H1 (cell line): ENCODE data around the gene EMID1. TPM values are rescaled to one million over a fixed set of nuclear protein-coding genes. Genes with fewer than 3 reads are reported as not detected.

Experiments used
- CTCF ChIA-PET: fragments of 300-600 bp; sonication (Branson Sonifier 250); formaldehyde crosslinking; loops from one replicate; lab custom pipeline; 2021; ENCODE audit not compliant: partially characterized antibody; lab: Charles Lee
- POLR2A ChIA-PET: fragments of 300-600 bp; sonication (Branson Sonifier 250); formaldehyde crosslinking; loops from one replicate; lab custom pipeline; 2021; ENCODE audit warnings: inconsistent platforms; ENCODE audit not compliant: partially characterized antibody; lab: Charles Lee
- DNase-seq, 2 experiments: peaks; one replicate each; pipeline versions ENCODE4 v3.0.0 to v3.0.0-alpha.2; 2010 to 2022; ENCODE audit warnings: low spot score in 2 of 2, low read depth in 1 of 2, mixed read lengths in 1 of 2
- FAIRE-seq: peaks from 2 replicates; lab custom pipeline; 2011; peaks lifted over from hg19 to GRCh38; lab: Jason Lieb, UNC
- H2AFZ ChIP-seq: 2 replicates; pipeline ENCODE4 v1.8.1; 2012; ENCODE audit warnings: low read length, inconsistent platforms
- H2AK5ac ChIP-seq: 2 replicates; pipeline ENCODE4 v1.6.1; 2013; ENCODE audit warnings: low read depth, low read length
- H2BK120ac ChIP-seq: replicated peaks from 2 replicates; pipeline ENCODE3; 2013; ENCODE audit warnings: low read depth, low read length, inconsistent platforms
- H2BK12ac ChIP-seq: 2 replicates; pipeline ENCODE4 v1.6.1; 2013; ENCODE audit warnings: low read depth, low read length
- H2BK15ac ChIP-seq: 2 replicates; pipeline ENCODE4 v1.6.1; 2013; ENCODE audit warnings: low read length
- H2BK20ac ChIP-seq: 2 replicates; pipeline ENCODE4 v1.6.1; 2013; ENCODE audit warnings: low read length
- H2BK5ac ChIP-seq: 2 replicates; pipeline ENCODE4 v1.6.1; 2013; ENCODE audit warnings: low read depth, low read length
- H3K14ac ChIP-seq: 2 replicates; pipeline ENCODE4 v1.6.1; 2013; ENCODE audit warnings: inconsistent platforms; ENCODE audit not compliant: insufficient read length
- H3K18ac ChIP-seq: 2 replicates; pipeline ENCODE4 v1.6.1; 2013; ENCODE audit warnings: low read length; ENCODE audit errors: extremely low read depth
- H3K23ac ChIP-seq: 2 replicates; pipeline ENCODE4 v1.6.1; 2013; ENCODE audit warnings: inconsistent platforms; ENCODE audit not compliant: insufficient read length
- H3K23me2 ChIP-seq: 2 replicates; pipeline ENCODE4 v1.6.1; 2013; ENCODE audit warnings: low read depth, low read length
- H3K27ac ChIP-seq: 2 replicates; pipeline ENCODE4 v1.6.1; 2011; ENCODE audit warnings: low read depth, low read length, inconsistent platforms
- H3K27me3 ChIP-seq, 4 experiments: replicated peaks in 1 of 4; 1 replicate in 1 of 4; 2 replicates in 3 of 4; pipeline versions ENCODE4 v1.6.1 to v1.8.1; 2011 to 2013; ENCODE audit warnings: low read length in 3 of 4, mild to moderate bottlenecking in 3 of 4, inconsistent platforms in 2 of 4, mixed read lengths in 2 of 4, moderate library complexity in 1 of 4; ENCODE audit not compliant: control insufficient read depth in 3 of 4, insufficient read depth in 3 of 4; ENCODE audit errors: extremely low read depth in 1 of 4
- H3K36me3 ChIP-seq, 4 experiments: 2 replicates each; pipeline versions ENCODE4 v1.6.1 to v1.8.1; 2011 to 2013; ENCODE audit warnings: mild to moderate bottlenecking in 4 of 4, low read length in 3 of 4, moderate library complexity in 2 of 4, control low read depth in 1 of 4, inconsistent platforms in 1 of 4; ENCODE audit not compliant: insufficient read depth in 4 of 4, control insufficient read depth in 2 of 4
- H3K4ac ChIP-seq: replicated peaks from 2 replicates; pipeline ENCODE3; 2013; ENCODE audit warnings: low read length, low read depth, mixed read lengths, inconsistent platforms; ENCODE audit not compliant: insufficient read length
- H3K4me1 ChIP-seq, 4 experiments: replicated peaks in 1 of 4; 1 replicate in 1 of 4; 2 replicates in 3 of 4; pipeline versions ENCODE4 v1.6.1 to v1.8.1; 2011 to 2013; ENCODE audit warnings: low read length in 3 of 4, inconsistent platforms in 2 of 4, mixed read lengths in 1 of 4; ENCODE audit not compliant: insufficient read depth in 4 of 4, control insufficient read depth in 3 of 4
- H3K4me2 ChIP-seq, 2 experiments: 2 replicates each; pipeline versions ENCODE4 v1.6.1 to v1.8.1; 2011 to 2013; ENCODE audit warnings: low read depth in 2 of 2, low read length in 2 of 2, control low read depth in 1 of 2, inconsistent platforms in 1 of 2, mild to moderate bottlenecking in 1 of 2; ENCODE audit not compliant: insufficient read depth in 1 of 2
- H3K4me3 ChIP-seq, 4 experiments: fragments of 200-600, 300-600 bp in 1 of 4; sonication (generic), shearing (Covaris generic), sonication (Bioruptor Twin) in 1 of 4; 2 replicates each; pipeline versions ENCODE4 v1.5.1 to v1.8.1; 2011 to 2016; ENCODE audit warnings: low read length in 4 of 4, low read depth in 3 of 4, control low read depth in 2 of 4, inconsistent platforms in 2 of 4, mild to moderate bottlenecking in 2 of 4, mixed read lengths in 1 of 4, moderate library complexity in 1 of 4; ENCODE audit not compliant: insufficient read depth in 2 of 4; ENCODE audit errors: extremely low read depth in 1 of 4
- H3K56ac ChIP-seq: replicated peaks from 2 replicates; pipeline ENCODE3; 2013; ENCODE audit warnings: low read depth, mild to moderate bottlenecking, mixed read lengths, low read length, inconsistent platforms; ENCODE audit not compliant: insufficient read length
- H3K79me1 ChIP-seq: 2 replicates; pipeline ENCODE4 v1.6.1; 2013; ENCODE audit warnings: low read depth, low read length, control low read depth
- H3K79me2 ChIP-seq, 2 experiments: 2 replicates each; pipeline versions ENCODE4 v1.6.1 to v1.8.1; 2012 to 2013; ENCODE audit warnings: low read length in 2 of 2, mild to moderate bottlenecking in 2 of 2, inconsistent platforms in 1 of 2; ENCODE audit not compliant: insufficient read depth in 2 of 2, control insufficient read depth in 1 of 2
- H3K9ac ChIP-seq, 4 experiments: replicated peaks in 1 of 4; 1 replicate in 1 of 4; 2 replicates in 3 of 4; pipeline versions ENCODE4 v1.6.1 to v1.8.1; 2011 to 2013; ENCODE audit warnings: low read depth in 3 of 4, low read length in 3 of 4, control low read depth in 2 of 4, mild to moderate bottlenecking in 2 of 4, moderate library complexity in 2 of 4, inconsistent platforms in 1 of 4; ENCODE audit errors: extremely low read depth in 1 of 4
- H3K9me3 ChIP-seq, 2 experiments: 2 replicates each; pipeline versions ENCODE4 v1.6.1 to v1.8.1; 2012 to 2013; ENCODE audit warnings: mild to moderate bottlenecking in 2 of 2, moderate library complexity in 2 of 2, control low read depth in 1 of 2, inconsistent platforms in 1 of 2, low read depth in 1 of 2, low read length in 1 of 2, mixed read lengths in 1 of 2; ENCODE audit not compliant: insufficient read depth in 2 of 2
- H4K20me1 ChIP-seq, 2 experiments: replicated peaks in 1 of 2; 2 replicates each; pipeline versions ENCODE3 to v1.8.1; 2011 to 2013; ENCODE audit warnings: inconsistent platforms in 2 of 2, low read length in 2 of 2, mild to moderate bottlenecking in 1 of 2; ENCODE audit not compliant: insufficient read depth in 2 of 2, control insufficient read depth in 1 of 2
- H4K5ac ChIP-seq: 2 replicates; pipeline ENCODE4 v1.6.1; 2013; ENCODE audit warnings: low read length, low read depth, mixed read lengths, inconsistent platforms; ENCODE audit not compliant: insufficient read length
- H4K8ac ChIP-seq: 2 replicates; pipeline ENCODE4 v1.8.0; 2013; ENCODE audit warnings: mild to moderate bottlenecking, moderate library complexity, low read length, inconsistent platforms; ENCODE audit not compliant: insufficient read depth; ENCODE audit errors: extremely low read depth
- H4K91ac ChIP-seq: replicated peaks from 2 replicates; pipeline ENCODE3; 2013; ENCODE audit warnings: low read length, mixed read lengths, inconsistent platforms; ENCODE audit not compliant: insufficient read length
- BACH1 ChIP-seq: IDR thresholded peaks from 2 replicates; pipeline ENCODE4 v1.6.1; 2012; ENCODE audit warnings: low read length, improper control_type of control experiment
- BCL11A ChIP-seq, 2 experiments: IDR thresholded peaks; one replicate each; pipeline ENCODE4 v1.6.1; 2011; ENCODE audit warnings: low read depth in 2 of 2, low read length in 2 of 2, mild to moderate bottlenecking in 2 of 2
- CHD2 ChIP-seq: IDR thresholded peaks from 2 replicates; pipeline ENCODE4 v1.6.1; 2012; ENCODE audit warnings: low read length, improper control_type of control experiment
- GTF2F1 ChIP-seq: IDR thresholded peaks from 2 replicates; pipeline ENCODE4 v1.6.1; 2012; ENCODE audit warnings: low read depth, low read length, improper control_type of control experiment, borderline replicate concordance
- NANOG ChIP-seq: IDR thresholded peaks from 2 replicates; pipeline ENCODE4 v1.6.1; 2011; ENCODE audit warnings: low read length, low read depth, mild to moderate bottlenecking, inconsistent platforms; ENCODE audit not compliant: insufficient read depth, poor library complexity, severe bottlenecking
- POLR2A ChIP-seq, 2 experiments: IDR thresholded peaks; 1 replicate in 1 of 2; 2 replicates in 1 of 2; pipeline ENCODE4 v1.6.1; 2011; ENCODE audit warnings: low read depth in 2 of 2, low read length in 2 of 2, mild to moderate bottlenecking in 2 of 2; ENCODE audit errors: control extremely low read depth in 1 of 2
- RAD21 ChIP-seq, 2 experiments: IDR thresholded peaks in 1 of 2; conservative IDR thresholded peaks in 1 of 2; 2 replicates each; pipeline ENCODE4 v1.6.1; 2011; ENCODE audit warnings: low read depth in 2 of 2, low read length in 2 of 2, improper control_type of control experiment in 1 of 2, inconsistent platforms in 1 of 2, mild to moderate bottlenecking in 1 of 2, moderate library complexity in 1 of 2
- SIRT6 ChIP-seq: IDR thresholded peaks from one replicate; pipeline ENCODE4 v1.7.1; 2012; ENCODE audit warnings: low read length, inconsistent platforms
- SP1 ChIP-seq: IDR thresholded peaks from 2 replicates; pipeline ENCODE4 v1.6.1; 2011; ENCODE audit warnings: low read depth, low read length
- WGBS, 2 experiments: shearing (Covaris generic) in 1 of 2; methylation state at CpG; one replicate each; pipeline versions ENCODE4 v1.1.6 to v1.1.7; 2013 to 2015; ENCODE audit warnings: low lambda C conversion rate in 2 of 2, mixed read lengths in 2 of 2, inconsistent platforms in 1 of 2, low coverage in 1 of 2, missing lambda C conversion rate in 1 of 2; ENCODE audit not compliant: insufficient replicate concordance in 2 of 2, insufficient coverage in 1 of 2, insufficient read length in 1 of 2; ENCODE audit errors: extremely low coverage in 1 of 2, missing lambda C conversion rate in 1 of 2; 5-methylcytosine and 5-hydroxymethylcytosine counted together
- polyA plus RNA-seq, 7 experiments: library from polyadenylated mRNA; depleted of rRNA in 3 of 7; stranded (reverse) in 5 of 7; unstranded in 2 of 7; fragments of >200 nt in 5 of 7; fragments of 200-250 nt in 2 of 7; gene quantifications; 1 replicate in 5 of 7; 2 replicates in 1 of 7; 4 replicates in 1 of 7; pipeline versions ENCODE4 v1.2.1 to v1.2.3, GENCODE V29; 2011 to 2013; ENCODE audit warnings: missing spikeins in 2 of 7, mixed read lengths in 2 of 7
- total RNA-seq: library from RNA; stranded (reverse); fragmentation: NEBNext Ultra II Directional; extraction: Animal tissue kit (Norgen Biotek cat#: 25700); gene quantifications from 2 replicates; pipeline ENCODE4 v1.2.1, GENCODE V29; 2021
- TF ChIP-seq, protein P1 (sequence below), 3 experiments: IDR thresholded peaks; 1 replicate in 2 of 3; 2 replicates in 1 of 3; pipeline versions ENCODE4 v1.5.1 to v1.6.1; 2011; ENCODE audit warnings: low read length in 3 of 3, mild to moderate bottlenecking in 3 of 3, inconsistent platforms in 2 of 3, low read depth in 1 of 3, moderate library complexity in 1 of 3; ENCODE audit not compliant: insufficient read depth in 1 of 3; ENCODE audit errors: control extremely low read depth in 1 of 3

The EMID1 gene
- total and polyA plus RNA-seq, 2 of the 8 experiments (the other 6 are each of a cell fraction or from before 2014, with no cell fraction given), result 3.9 to 7.4 TPM

DNA sequence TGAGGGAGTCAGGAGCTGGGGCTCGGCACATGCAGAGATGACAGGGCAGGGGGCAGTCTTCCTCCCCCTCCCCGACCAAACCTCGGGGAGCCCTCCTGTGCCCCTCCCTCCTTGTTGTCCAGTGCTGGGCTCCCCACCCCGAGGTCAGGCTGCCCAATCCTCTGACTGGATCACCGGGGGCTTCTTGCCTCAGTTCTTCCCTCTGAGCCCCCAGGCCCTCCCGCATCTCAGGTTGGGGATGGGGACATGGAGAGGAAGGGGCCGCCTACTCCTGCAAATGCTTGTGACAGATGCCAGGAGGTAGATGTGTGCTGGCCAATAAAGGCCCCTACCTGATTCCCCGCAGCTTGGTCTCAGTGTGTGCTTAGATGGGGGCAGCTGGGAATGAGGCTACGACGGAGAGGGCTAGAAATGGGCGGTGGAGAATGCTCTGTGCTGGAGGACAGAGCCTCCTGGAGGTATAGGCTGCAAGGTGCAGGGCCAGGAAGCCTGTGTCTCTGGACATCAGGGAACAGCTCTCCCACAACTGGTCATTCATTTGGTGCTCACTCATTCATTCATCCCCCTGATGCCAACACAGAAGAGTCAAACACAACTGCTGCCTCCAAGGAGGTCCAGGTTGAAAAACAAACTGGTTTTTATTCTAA is 53.7 kb downstream of the EMID1 start:
- Histone ChIP-seq H3K14ac (no peak overlapping the region), H3K27ac (no peak overlapping the region), H2BK5ac (0 out of 2 replicates have a peak overlapping the region, but pooled peaks have one; percentile 24), H3K4me3 (no peak overlapping the region), H3K4me1 (no peaks in the 10 kb centered on the region; a peak in 1 of 7 replicates), H2BK20ac (no peak overlapping the region), H3K18ac (no peak overlapping the region), H2BK15ac (no peak overlapping the region), H3K4ac (no peak overlapping the region), H3K9ac (no peak overlapping the region), H3K23me2 (no peaks in the 10 kb centered on the region), H3K79me2 (no peaks in the 10 kb centered on the region), H4K8ac (no peak overlapping the region), H3K27me3 (no peaks in the 10 kb centered on the region), H4K5ac (no peak overlapping the region), H2BK120ac (no peak overlapping the region), H4K91ac (peak overlapping the region; percentile 47), H3K4me2 (no peak overlapping the region), H3K56ac (no peak overlapping the region), H2AK5ac (no peak overlapping the region), H3K9me3 (no peaks in the 10 kb centered on the region), H3K36me3 (peaks cover 0 to 20% (median 6%) of the 10 kb centered on the region in 4 experiments; a peak in 6 of 8 replicates), H3K79me1 (peaks cover 3% of the 10 kb centered on the region; the same call in 1 of the 2 replicates), H2BK12ac (no peak overlapping the region), H4K20me1 (peaks cover 3 to 21% of the 10 kb centered on the region in 2 experiments), H2AFZ (no peak overlapping the region), H3K23ac (no peak overlapping the region)
- CTCF ChIA-PET, result interaction anchor here (1.0 to 1.9 kb wide), 11 partner anchors 10 to 65 kb away, joined by 3 to 8 read pairs (median 3); partner anchors contain the start of gene EMID1
- FAIRE-seq, result no peak
- POLR2A ChIA-PET, result interaction anchor here (0.9 to 8.6 kb wide), 12 partner anchors 10 to 58 kb away, joined by 3 to 139 read pairs (median 4); partner anchors contain the start of genes EMID1, EWSR1 and RHBDD3
- DNase-seq, result no peak
- WGBS, 2 experiments, result 80% methylated on average over 11 of the region's 11 CpGs; no CpG with 5 or more reads in 1 of the 2 experiments
- no peak for TF ChIP-seq SP1
- peak; percentile 39 to 52 for TF ChIP-seq RAD21 (IDR thresholded peaks at IDR 0.05 in 1 of 2, conservative IDR thresholded peaks at IDR 0.05 in 1 of 2; ENCODE audit: low read depth in 2 of 2, low read length in 2 of 2)
- TF ChIP-seq SIRT6, result no peak
- no peak for TF ChIP-seq GTF2F1
- TF ChIP-seq, protein P1, sequence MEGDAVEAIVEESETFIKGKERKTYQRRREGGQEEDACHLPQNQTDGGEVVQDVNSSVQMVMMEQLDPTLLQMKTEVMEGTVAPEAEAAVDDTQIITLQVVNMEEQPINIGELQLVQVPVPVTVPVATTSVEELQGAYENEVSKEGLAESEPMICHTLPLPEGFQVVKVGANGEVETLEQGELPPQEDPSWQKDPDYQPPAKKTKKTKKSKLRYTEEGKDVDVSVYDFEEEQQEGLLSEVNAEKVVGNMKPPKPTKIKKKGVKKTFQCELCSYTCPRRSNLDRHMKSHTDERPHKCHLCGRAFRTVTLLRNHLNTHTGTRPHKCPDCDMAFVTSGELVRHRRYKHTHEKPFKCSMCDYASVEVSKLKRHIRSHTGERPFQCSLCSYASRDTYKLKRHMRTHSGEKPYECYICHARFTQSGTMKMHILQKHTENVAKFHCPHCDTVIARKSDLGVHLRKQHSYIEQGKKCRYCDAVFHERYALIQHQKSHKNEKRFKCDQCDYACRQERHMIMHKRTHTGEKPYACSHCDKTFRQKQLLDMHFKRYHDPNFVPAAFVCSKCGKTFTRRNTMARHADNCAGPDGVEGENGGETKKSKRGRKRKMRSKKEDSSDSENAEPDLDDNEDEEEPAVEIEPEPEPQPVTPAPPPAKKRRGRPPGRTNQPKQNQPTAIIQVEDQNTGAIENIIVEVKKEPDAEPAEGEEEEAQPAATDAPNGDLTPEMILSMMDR (IDR thresholded peaks at IDR 0.05; ENCODE audit: control extremely low read depth in 1 of 3, insufficient read depth in 1 of 3, low read depth in 1 of 3, low read length in 3 of 3), result peak; percentile 35 to 67 (median 61)
- no peak for TF ChIP-seq CHD2
- peak in 1 of 2 experiments; percentile 30; a peak in 1 of 3 replicates for TF ChIP-seq POLR2A (IDR thresholded peaks at IDR 0.05; ENCODE audit: control extremely low read depth in 1 of 2, low read depth in 2 of 2, low read length in 2 of 2)
- TF ChIP-seq BCL11A (IDR thresholded peaks at IDR 0.05; ENCODE audit: low read depth in 2 of 2, low read length in 2 of 2), result no peak
- TF ChIP-seq BACH1, result no peak
- TF ChIP-seq NANOG, result no peak
